ENCODE measurements around the gene CSN2.
"Not testable (repeated sequence)": the region's sequence is repeated elsewhere in the genome, so short reads cannot be mapped to it uniquely, and the experiment has no call there.

The CSN2 gene

DNA sequence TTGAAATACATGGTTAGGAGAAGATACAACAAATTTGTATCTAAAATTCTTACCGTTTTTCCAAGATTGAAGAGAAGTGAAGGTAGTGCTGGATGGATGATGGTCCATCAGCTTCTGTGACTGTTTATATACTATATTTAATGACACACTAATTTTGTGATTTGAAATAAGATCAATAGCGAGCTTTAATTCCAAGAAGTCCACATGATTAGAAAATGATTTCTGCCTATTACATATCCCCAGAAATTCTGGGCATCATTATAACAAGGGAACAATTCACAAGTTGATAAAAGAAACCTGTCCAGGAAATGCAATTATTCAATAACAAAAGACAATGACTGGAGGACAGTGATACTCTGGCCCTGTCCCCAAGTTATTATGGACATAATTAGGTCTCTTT is at the start of gene CSN2:
Gene CSN2 (minus strand): TSS at position 101 of the 400 bp plus-strand sequence. CDS start 4,733 bp downstream, outside the sequence.
- no peak for DNase-seq

- no peak for DNase-seq
Measured at GRCh38 chr4:70008771-70009170, 43.2 kb upstream of the CSN2 start.

DNA sequence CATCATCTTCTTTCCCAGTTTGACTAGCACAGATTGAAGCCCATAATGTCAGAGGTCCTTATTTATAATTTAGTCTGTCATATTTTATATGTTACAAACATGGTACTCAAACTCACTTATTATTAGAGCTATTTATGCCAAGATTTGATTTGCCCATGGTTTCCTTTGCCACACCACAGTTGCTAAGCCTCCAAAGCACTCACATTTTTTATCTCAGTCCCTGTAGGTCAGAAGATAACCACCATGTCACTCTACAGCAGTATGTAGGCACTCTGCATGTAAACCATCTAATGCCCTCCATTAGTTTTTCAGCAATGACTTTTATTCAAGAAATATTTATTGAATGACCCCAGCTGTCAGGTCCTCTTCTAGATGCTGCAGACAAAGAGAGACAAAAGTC is 37.0 kb upstream of the CSN2 start:
- DNase-seq = no peak

GRCh38 chr4:70000711-70001110 is 35.2 kb upstream of the CSN2 start:
- no peak for DNase-seq

DNA sequence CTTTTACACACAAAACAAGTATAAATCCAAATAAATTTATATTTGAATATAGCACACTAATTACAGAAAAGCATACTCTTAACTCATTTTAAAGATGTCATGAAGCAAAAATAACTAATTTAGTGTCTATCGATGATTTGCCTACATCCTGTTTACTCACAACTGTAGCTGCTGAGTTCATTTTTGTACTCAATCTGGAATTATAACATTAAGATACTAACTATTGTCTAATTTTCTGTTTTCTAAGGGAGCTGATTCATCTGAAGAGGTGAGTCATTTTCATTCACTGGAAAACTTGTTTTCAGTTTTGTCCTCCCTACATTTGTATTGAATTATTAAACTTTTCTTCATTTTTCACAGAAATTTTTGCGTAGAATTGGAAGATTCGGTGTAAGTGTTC is 33.9 kb upstream of the CSN2 start:
- no peak for DNase-seq

DNA sequence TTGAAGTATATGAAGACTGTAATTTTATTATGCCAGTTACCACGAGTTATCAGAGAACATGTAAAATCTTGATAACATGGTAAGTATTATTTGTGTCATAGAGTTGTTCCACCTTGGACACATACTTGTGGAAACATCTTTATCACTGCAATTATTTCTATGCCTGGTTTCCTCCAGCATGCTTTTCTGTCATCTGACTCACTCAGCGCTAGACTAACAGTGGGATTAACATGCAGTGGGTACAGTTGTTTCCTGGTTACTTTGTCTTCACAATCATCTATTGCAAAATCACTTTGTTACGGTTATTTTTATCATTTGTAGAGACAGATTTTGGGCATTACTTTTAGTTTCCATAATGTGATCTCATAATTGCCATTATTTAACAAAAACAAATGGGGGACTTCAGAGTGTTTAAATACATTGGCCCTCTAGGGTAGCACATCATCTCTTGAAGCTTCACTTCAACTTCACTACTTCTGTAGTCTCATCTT is 30.0 kb upstream of the CSN2 start, which contains the start of gene STATH:
Gene STATH (plus strand): TSS at position 441 of the 491 bp plus-strand sequence. CDS start 2,472 bp downstream, outside the sequence.
- DNase-seq = no peak

DNA sequence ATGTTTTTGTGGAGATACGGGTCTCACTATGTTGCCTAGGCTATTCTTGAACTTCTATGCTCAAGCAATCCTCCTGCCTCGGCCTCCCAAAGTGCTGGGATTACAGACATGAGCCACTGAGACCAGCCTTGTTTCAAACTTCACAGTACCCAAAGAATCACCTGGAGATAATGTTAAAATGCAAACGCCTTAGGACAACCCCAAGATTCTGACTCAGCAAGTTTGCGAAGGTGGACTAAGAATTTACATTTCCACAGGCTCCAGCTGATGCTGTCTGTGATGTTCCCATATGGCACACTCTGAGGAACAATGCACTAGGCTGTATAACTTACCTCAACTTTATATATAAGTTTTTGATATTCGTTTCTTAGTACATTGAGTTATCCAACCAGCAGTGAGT is 29.3 kb upstream of the CSN2 start:
- DNase-seq = no peak

DNA sequence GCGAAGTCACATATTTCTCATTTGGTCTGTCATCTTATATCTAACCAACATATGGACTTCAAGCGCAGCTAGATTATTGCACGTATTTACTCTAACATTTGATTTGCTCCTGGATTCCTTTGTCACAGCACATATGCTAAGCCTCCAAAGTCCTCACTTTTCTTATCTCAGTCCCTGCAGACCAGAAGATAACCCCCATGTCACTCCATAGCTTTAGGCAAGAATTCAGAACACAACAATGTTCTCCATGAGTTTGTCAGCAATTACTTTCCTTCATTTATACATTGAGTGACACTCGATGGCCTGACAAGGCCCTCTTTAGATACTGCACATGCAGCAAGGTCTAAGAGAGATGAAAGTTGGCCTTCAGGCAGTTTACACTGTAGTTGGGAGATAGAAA is 25.5 kb upstream of the CSN2 start:
- no peak for DNase-seq

DNA sequence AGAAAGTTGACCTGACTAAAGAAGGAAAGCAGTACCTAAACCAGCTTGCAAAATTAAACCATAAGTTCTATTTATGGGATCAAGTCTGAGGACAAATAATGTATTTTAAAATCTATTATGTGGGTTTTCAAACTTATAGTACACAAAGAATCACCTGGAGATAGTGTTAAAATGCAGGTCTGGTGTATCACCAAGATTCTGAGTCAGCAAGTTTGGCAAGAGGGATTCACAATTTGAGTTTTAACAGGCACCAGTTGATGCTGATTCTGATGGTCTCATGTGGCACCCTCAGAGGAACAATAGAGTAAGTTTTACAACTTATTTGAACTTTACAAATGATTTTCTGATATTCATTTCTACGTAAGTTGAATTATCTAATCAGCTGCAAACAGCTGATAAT is 21.1 kb upstream of the CSN2 start:
- no peak for DNase-seq

DNA sequence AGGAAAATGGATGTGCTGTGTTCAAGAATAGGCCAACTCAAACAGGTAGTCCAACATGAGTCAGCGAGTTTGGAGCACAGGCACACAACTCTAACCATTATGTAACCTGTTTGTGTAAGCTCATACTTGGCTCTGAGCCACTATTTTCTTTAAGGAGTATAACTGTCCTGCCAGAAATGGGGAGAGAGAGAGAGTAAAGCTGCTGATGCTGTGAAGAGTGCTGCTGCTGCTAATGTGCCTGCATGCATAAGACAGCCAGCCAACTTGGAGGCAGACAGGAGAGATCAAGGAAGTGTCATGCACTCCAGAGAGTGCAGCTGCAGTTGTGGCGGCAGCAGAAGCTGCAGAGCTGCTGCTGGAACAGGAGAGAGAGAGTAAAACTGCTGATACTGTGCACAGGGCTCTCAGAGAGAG is 18.5 kb upstream of the CSN2 start:
- DNase-seq = no peak

GRCh38 chr4:69977582-69977981 is 12.1 kb upstream of the CSN2 start:
- no peak for DNase-seq

- DNase-seq = no peak
Measured at GRCh38 chr4:69974631-69975030, 9.1 kb upstream of the CSN2 start.

DNA sequence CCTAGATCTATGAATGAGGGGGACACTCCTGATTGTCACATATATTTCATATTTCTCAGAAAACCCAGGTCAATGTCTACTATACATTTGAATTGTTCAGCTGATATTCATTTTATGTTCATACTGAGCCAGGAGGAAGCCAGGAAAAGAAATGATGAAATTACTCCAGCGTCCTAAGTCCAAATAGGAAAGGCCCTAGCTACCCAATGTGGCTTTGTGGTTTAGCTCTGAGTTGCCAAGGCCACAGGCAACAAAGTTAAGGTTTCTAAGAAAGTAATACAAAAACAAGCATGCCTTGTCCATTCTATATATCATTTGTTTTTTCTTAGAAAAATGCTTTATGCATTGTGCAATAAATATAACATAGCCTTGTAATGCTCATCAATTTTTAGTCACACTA is 4.5 kb upstream of the CSN2 start:
- DNase-seq = no peak

DNA sequence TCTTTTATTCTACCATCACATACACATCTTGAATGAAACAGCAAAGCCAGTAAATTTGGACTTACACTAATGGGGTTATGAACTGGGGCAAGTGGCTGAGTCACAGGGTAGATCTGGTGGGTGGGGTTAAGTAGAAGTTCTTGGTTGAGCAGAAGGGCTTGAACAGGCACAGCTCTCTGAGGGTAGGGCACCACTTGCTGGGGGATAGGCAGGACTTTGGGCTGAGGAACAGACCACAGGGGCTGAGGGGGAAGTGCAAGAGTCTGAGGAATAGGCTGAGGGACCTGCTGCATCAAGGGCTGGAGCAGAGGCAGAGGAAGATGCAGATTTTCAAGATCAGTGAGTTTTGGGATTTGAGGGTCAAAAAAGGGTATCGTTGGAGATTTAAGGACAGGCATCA is 8.3 kb downstream of the CSN2 start:
- no peak for DNase-seq

- no peak for DNase-seq
Measured at GRCh38 chr4:69951602-69952001, 13.9 kb downstream of the CSN2 start.

DNA sequence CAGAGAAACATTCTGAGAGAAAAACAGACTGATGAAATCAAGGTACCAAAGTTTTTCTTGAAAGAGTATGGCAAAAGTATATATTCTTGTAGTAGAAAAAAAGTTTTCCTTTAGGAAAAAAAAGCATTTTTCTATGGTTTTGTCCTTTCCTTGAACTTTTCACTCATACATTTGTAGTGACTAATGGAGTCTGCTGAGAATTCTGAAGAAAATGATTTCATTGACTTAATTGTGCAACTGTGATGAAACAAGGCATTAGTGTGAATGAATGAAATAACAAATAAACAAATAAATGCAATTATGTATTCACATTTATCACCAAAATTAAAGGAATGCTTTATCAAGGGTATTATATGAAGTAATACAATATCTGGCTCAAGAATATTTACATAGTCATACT is 29.0 kb downstream of the CSN2 start:
- no peak for DNase-seq

- no peak for DNase-seq
Measured at GRCh38 chr4:69934150-69934549, 31.4 kb downstream of the CSN2 start.

- DNase-seq = no peak
Measured at GRCh38 chr4:69930768-69931167, 34.8 kb downstream of the CSN2 start, which contains the start of gene CSN1S1. TSS of gene CSN1S1 (plus strand) at chr4:69931068. CDS start at chr4:69932556, 1,488 bp downstream.

DNA sequence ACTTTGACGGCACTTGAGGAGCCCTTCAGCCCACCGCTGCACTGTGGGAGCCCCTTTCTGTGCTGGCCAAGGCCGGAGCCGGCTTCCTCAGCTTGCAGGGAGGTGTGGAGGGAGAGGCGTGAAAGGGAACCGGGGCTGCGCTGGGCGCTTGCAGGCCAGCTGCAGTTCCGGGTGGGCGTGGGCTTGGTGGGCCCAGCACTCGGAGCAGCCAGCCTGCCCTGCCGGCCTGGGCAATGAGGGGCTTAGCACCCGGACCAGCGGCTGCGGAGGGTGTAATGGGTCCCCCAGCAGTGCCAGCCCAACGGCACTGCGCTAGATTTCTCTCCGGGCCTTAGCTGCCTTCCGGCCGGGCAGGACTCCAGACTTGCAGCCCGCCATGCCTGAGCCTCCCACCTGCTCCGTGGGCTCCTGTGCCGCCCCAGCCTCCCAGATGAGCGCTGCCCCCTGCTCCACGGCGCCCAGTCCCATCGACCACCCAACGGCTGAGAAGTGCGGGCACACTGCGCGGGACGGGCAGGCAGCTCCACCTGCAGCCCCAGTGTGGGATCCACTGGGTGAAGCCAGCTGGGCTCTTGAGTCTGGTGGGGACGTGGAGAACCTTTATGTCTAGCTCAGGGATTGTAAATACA is 41.6 kb downstream of the CSN2 start:
- DNase-seq = not testable (repeated sequence)

- DNase-seq = no peak
Measured at GRCh38 chr4:69920874-69921273, 44.7 kb downstream of the CSN2 start.

DNA sequence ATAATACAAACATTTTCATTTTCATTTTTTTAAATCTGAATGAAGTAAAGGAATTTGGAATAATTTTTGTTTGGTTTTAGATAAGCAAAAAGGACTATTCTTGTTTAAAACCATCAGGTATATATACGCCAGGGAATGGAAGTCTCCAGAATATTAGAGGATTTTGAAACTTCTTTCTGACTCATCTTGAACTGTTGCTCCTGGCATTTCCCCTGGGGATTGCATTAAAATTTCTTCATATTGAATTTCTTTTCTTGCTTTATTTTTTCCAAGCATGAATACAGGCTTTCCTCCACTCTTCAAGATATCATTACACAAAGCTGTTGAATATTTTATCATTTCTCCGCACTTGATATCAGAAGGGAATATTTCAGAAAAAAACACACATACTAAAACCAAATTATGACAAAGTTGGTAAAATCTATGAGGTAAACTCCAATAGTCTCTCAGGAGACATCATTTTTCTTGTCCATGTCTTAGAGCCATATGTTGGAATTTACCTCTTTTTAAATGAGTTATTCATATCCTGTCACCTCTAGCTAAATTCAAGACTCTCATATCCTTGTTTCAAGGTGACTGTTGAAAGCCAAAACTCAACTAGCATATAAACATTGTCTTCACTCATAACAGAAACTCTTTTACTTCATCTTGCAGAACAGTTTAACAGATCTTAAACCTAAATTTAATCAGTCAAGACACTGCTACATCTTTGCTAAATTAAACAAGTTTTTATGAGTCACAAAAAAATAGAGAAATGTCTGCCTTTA is 55.3 kb downstream of the CSN2 start:
- no peak for DNase-seq

- no peak for DNase-seq
Measured at GRCh38 chr4:69909195-69909594, 56.3 kb downstream of the CSN2 start.

GRCh38 chr4:69907151-69907550 is 58.4 kb downstream of the CSN2 start:
- DNase-seq = no peak

Data from AML-193 (cell line).